Measurements from ENCODE around the gene MUSK. TPM values are rescaled to one million over a fixed set of nuclear protein-coding genes. Genes with fewer than 3 reads are reported as not detected.
"Not testable (repeated sequence)": the region's sequence is repeated elsewhere in the genome, so short reads cannot be mapped to it uniquely, and the experiment has no call there.

MUSK gene
- total RNA-seq, 1 experiment from 2014 or later, result 14.1 TPM

GRCh38 chr9:110762783-110763182, 94.2 kb downstream of the MUSK start:
- no peak for DNase-seq
- Histone ChIP-seq H3K27ac (no peak overlapping the region), H3K4me3 (no peak overlapping the region), H3K9me3 (replicated peaks) (peaks cover 6% of the 10 kb centered on the region; the same call in 1 of the 2 replicates), H3K27me3 (no peaks in the 10 kb centered on the region), H3K4me1 (peaks cover 33% of the 10 kb centered on the region), H3K36me3 (peaks cover 8% of the 10 kb centered on the region; the same call in 1 of the 2 replicates)

GRCh38 chr9:110763568-110763967, 95.0 kb downstream of the MUSK start:
- Histone ChIP-seq H3K9me3 (replicated peaks) (peaks cover 6% of the 10 kb centered on the region; the same call in 1 of the 2 replicates), H3K27me3 (no peaks in the 10 kb centered on the region), H3K27ac (no peak overlapping the region), H3K36me3 (peaks cover 6% of the 10 kb centered on the region; the same call in 1 of the 2 replicates), H3K4me3 (no peak overlapping the region), H3K4me1 (peaks cover 41% of the 10 kb centered on the region)
- peak in 1 of 2 experiments; percentile 36 for DNase-seq

GRCh38 chr9:110764006-110764405, 95.4 kb downstream of the MUSK start:
- H3K36me3 ChIP-seq, result peaks cover 5% of the 10 kb centered on the region; the same call in 1 of the 2 replicates
- H3K27ac ChIP-seq, result no peak overlapping the region
- H3K4me1 ChIP-seq, result peaks cover 45% of the 10 kb centered on the region
- no peaks in the 10 kb centered on the region for H3K27me3 ChIP-seq
- H3K9me3 ChIP-seq (replicated peaks), result peaks cover 5% of the 10 kb centered on the region; the same call in 1 of the 2 replicates
- H3K4me3 ChIP-seq, result no peak overlapping the region
- peak; percentile 16 to 47 for DNase-seq

- Histone ChIP-seq H3K27ac (no peak overlapping the region), H3K36me3 (no peaks in the 10 kb centered on the region), H3K9me3 (replicated peaks) (no peaks in the 10 kb centered on the region), H3K4me1 (peaks cover 56% of the 10 kb centered on the region), H3K27me3 (no peaks in the 10 kb centered on the region), H3K4me3 (no peak overlapping the region)
- peak in 1 of 2 experiments; percentile 12 for DNase-seq
Measured at GRCh38 chr9:110765926-110766325, 97.3 kb downstream of the MUSK start.

GRCh38 chr9:110767559-110768063, 99.0 kb downstream of the MUSK start:
- peaks cover 54% of the 10 kb centered on the region for H3K4me1 ChIP-seq
- no peaks in the 10 kb centered on the region for H3K9me3 ChIP-seq (replicated peaks)
- H3K27ac ChIP-seq, result peak overlapping the region; percentile 74; the same call in 1 of the 2 replicates
- peak overlapping the region; percentile 1; the same call in 1 of the 2 replicates for H3K4me3 ChIP-seq
- no peaks in the 10 kb centered on the region for H3K36me3 ChIP-seq
- H3K27me3 ChIP-seq, result no peaks in the 10 kb centered on the region
- peak; percentile 74 to 82 for DNase-seq

GRCh38 chr9:110768886-110769285, 100.3 kb downstream of the MUSK start:
- peak; percentile 29 to 69 for DNase-seq
- Histone ChIP-seq H3K36me3 (no peaks in the 10 kb centered on the region), H3K27ac (peak overlapping the region; percentile 74), H3K4me3 (no peak overlapping the region), H3K27me3 (no peaks in the 10 kb centered on the region), H3K9me3 (replicated peaks) (no peaks in the 10 kb centered on the region), H3K4me1 (peaks cover 41% of the 10 kb centered on the region)

GRCh38 chr9:110769667-110770066, 101.1 kb downstream of the MUSK start:
- H3K4me1 ChIP-seq, result peaks cover 38% of the 10 kb centered on the region
- no peaks in the 10 kb centered on the region for H3K9me3 ChIP-seq (replicated peaks)
- H3K27me3 ChIP-seq, result no peaks in the 10 kb centered on the region
- H3K27ac ChIP-seq, result peak overlapping the region; percentile 74
- H3K36me3 ChIP-seq, result no peaks in the 10 kb centered on the region
- no peak overlapping the region for H3K4me3 ChIP-seq
- peak; percentile 19 to 57 for DNase-seq

GRCh38 chr9:110775724-110776123, 107.1 kb downstream of the MUSK start:
- no peaks in the 10 kb centered on the region; the same call in 1 of the 2 replicates for H3K4me1 ChIP-seq
- no peaks in the 10 kb centered on the region for H3K27me3 ChIP-seq
- H3K9me3 ChIP-seq (replicated peaks), result no peaks in the 10 kb centered on the region; the same call in 1 of the 2 replicates
- no peak overlapping the region for H3K4me3 ChIP-seq
- no peak for DNase-seq
- H3K27ac ChIP-seq, result no peak overlapping the region
- peaks cover 9% of the 10 kb centered on the region for H3K36me3 ChIP-seq

- no peak overlapping the region for H3K27ac ChIP-seq
- H3K9me3 ChIP-seq (replicated peaks), result no peaks in the 10 kb centered on the region; the same call in 1 of the 2 replicates
- DNase-seq, result no peak
- H3K36me3 ChIP-seq, result peaks cover 9% of the 10 kb centered on the region
- no peaks in the 10 kb centered on the region; the same call in 1 of the 2 replicates for H3K4me1 ChIP-seq
- H3K27me3 ChIP-seq, result no peaks in the 10 kb centered on the region
- no peak overlapping the region for H3K4me3 ChIP-seq
Measured at GRCh38 chr9:110776221-110776620, 107.6 kb downstream of the MUSK start.

- Histone ChIP-seq H3K9me3 (replicated peaks) (no peaks in the 10 kb centered on the region; the same call in 1 of the 2 replicates), H3K27me3 (no peaks in the 10 kb centered on the region), H3K27ac (no peak overlapping the region), H3K36me3 (peaks cover 9% of the 10 kb centered on the region), H3K4me3 (no peak overlapping the region), H3K4me1 (no peaks in the 10 kb centered on the region; the same call in 1 of the 2 replicates)
- DNase-seq, result peak in 1 of 2 experiments; percentile 25
Measured at GRCh38 chr9:110777196-110777875, 108.7 kb downstream of the MUSK start.

- Histone ChIP-seq H3K9me3 (replicated peaks) (no peaks in the 10 kb centered on the region; the same call in 1 of the 2 replicates), H3K4me3 (no peak overlapping the region), H3K27me3 (no peaks in the 10 kb centered on the region), H3K36me3 (peaks cover 9% of the 10 kb centered on the region), H3K4me1 (no peaks in the 10 kb centered on the region; the same call in 1 of the 2 replicates), H3K27ac (no peak overlapping the region)
- DNase-seq, result no peak
Measured at GRCh38 chr9:110777876-110778215, 109.3 kb downstream of the MUSK start.

GRCh38 chr9:110782701-110783100, 114.1 kb downstream of the MUSK start:
- Histone ChIP-seq H3K27me3 (no peaks in the 10 kb centered on the region), H3K9me3 (replicated peaks) (peaks cover 3% of the 10 kb centered on the region; the same call in 1 of the 2 replicates), H3K36me3 (peaks cover 19% of the 10 kb centered on the region), H3K4me1 (no peaks in the 10 kb centered on the region), H3K27ac (no peak overlapping the region), H3K4me3 (no peak overlapping the region)
- no peak for DNase-seq

GRCh38 chr9:110784309-110784708, 115.7 kb downstream of the MUSK start:
- no peaks in the 10 kb centered on the region for H3K4me1 ChIP-seq
- peaks cover 29% of the 10 kb centered on the region for H3K36me3 ChIP-seq
- H3K4me3 ChIP-seq, result no peak overlapping the region
- DNase-seq, result no peak
- H3K27ac ChIP-seq, result no peak overlapping the region
- H3K9me3 ChIP-seq (replicated peaks), result peaks cover 3% of the 10 kb centered on the region; the same call in 1 of the 2 replicates
- no peaks in the 10 kb centered on the region for H3K27me3 ChIP-seq

GRCh38 chr9:110785166-110785565, 116.6 kb downstream of the MUSK start:
- Histone ChIP-seq H3K36me3 (peaks cover 32% of the 10 kb centered on the region), H3K27ac (no peak overlapping the region)

GRCh38 chr9:110788396-110788795, 119.8 kb downstream of the MUSK start:
- not testable (repeated sequence) for H3K4me3 ChIP-seq; DNase-seq; H3K9me3 ChIP-seq (replicated peaks); H3K27ac ChIP-seq; H3K27me3 ChIP-seq; H3K4me1 ChIP-seq
- peaks cover 32% of the 10 kb centered on the region for H3K36me3 ChIP-seq

More at GRCh38 chr9:110785166-110785565, 116.6 kb downstream of the MUSK start:
- H3K4me1 ChIP-seq, result no peaks in the 10 kb centered on the region
- no peak for DNase-seq
- no peak overlapping the region for H3K4me3 ChIP-seq
- no peaks in the 10 kb centered on the region for H3K27me3 ChIP-seq
- peaks cover 3% of the 10 kb centered on the region; the same call in 1 of the 2 replicates for H3K9me3 ChIP-seq (replicated peaks)
